GM12865 (cell line): Measurements from ENCODE around the gene LILRA6.
"Not testable (repeated sequence)": the region's sequence is repeated elsewhere in the genome, so short reads cannot be mapped to it uniquely, and the experiment has no call there.

Source experiments
- DNase-seq: peaks from one replicate; pipeline ENCODE4 v3.0.0; 2010; ENCODE audit warnings: low read depth
- H3K4me3 ChIP-seq: 2 replicates; pipeline ENCODE4 v1.5.1; 2011; ENCODE audit warnings: mild to moderate bottlenecking, low read depth, low read length, control low read depth
- CTCF ChIP-seq: IDR thresholded peaks from 2 replicates; pipeline ENCODE4 v1.5.1; 2011; ENCODE audit warnings: low read length, control low read depth, low read depth, inconsistent platforms; ENCODE audit not compliant: insufficient read depth; ENCODE audit errors: missing control alignments

The LILRA6 gene

GRCh38 chr19:54230031-54230430 lies 12.6 kb downstream of the LILRA6 start:
- no peak for DNase-seq
- TF ChIP-seq CTCF: no peak
- H3K4me3 ChIP-seq: no peak overlapping the region

GRCh38 chr19:54229146-54229545 lies 13.4 kb downstream of the LILRA6 start:
- H3K4me3 ChIP-seq: no peak overlapping the region
- no peak for DNase-seq
- no peak for TF ChIP-seq CTCF

GRCh38 chr19:54224619-54225018 lies 18.0 kb downstream of the LILRA6 start:
- not testable (repeated sequence) for DNase-seq, H3K4me3 ChIP-seq

GRCh38 chr19:54223937-54224281 lies 18.7 kb downstream of the LILRA6 start:
- not testable (repeated sequence) for DNase-seq, H3K4me3 ChIP-seq

GRCh38 chr19:54223277-54223936 lies 19.2 kb downstream of the LILRA6 start:
- not testable (repeated sequence) for H3K4me3 ChIP-seq, DNase-seq

- not testable (repeated sequence) for H3K4me3 ChIP-seq, DNase-seq
These were observed 19.9 kb downstream of the LILRA6 start, which contains the start of gene LILRB3 for GRCh38 chr19:54222474-54223276. Gene LILRB3 (minus strand): TSS chr19:54223007. CDS start chr19:54222976, 31 bp downstream.

GRCh38 chr19:54221947-54222346 lies 20.6 kb downstream of the LILRA6 start:
- not testable (repeated sequence) for H3K4me3 ChIP-seq, DNase-seq

- not testable (repeated sequence) for DNase-seq, H3K4me3 ChIP-seq
These were observed 22.9 kb downstream of the LILRA6 start for GRCh38 chr19:54219702-54220101.

GRCh38 chr19:54218960-54219661 lies 23.5 kb downstream of the LILRA6 start:
- H3K4me3 ChIP-seq: no peak overlapping the region
- DNase-seq: no peak
- no peak for TF ChIP-seq CTCF

GRCh38 chr19:54218259-54218658 lies 24.3 kb downstream of the LILRA6 start:
- TF ChIP-seq CTCF: no peak
- no peak for DNase-seq
- no peak overlapping the region for H3K4me3 ChIP-seq

- DNase-seq, H3K4me3 ChIP-seq: not testable (repeated sequence)
These were observed 24.9 kb downstream of the LILRA6 start for GRCh38 chr19:54217517-54218247.
